Measurements from ENCODE around the gene ATL3. TPM values are rescaled to one million over a fixed set of nuclear protein-coding genes. Genes with fewer than 3 reads are reported as not detected.

The ATL3 gene
- total and polyA plus RNA-seq, 2 donors (not counting 3 experiments of a cell fraction or from before 2014, with no cell fraction given), result 21.7 to 70.2 TPM

DNA sequence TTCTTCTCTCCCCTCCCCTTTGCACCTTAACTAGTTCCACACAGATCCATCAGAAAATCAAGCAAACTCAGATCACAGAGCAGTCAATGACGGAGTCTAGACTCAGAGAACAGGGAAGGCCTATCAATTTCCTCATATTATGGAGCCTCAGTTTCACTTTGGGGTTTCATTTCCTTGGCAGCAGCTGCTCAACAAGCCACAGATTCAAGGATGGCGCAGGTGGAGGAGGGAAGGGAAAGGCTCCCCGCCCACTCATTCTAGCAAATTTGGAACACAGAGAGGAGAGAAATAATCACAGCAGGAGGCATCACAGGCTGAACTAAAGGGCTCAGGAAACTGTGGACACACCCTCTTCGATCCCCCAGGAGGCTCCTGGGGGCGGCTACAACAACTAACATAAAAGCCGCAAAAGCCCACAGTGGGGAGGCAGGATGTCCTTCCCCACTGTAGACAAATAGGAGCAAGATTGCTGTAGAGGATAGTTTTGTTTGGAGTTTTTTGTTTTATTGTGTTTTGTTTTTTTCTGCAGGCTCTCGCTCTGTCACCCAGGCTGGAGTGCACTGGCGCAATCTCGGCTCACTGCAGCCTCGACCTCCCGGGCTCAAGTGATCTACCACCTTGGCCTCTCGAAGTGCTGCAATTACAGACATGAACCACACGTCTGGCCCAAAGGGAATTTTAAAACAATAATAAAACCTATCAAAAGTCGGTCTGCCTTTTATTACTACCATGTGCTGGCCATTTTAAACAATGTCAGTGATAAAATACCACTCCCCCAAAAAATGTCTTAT lies 60.4 kb downstream of the ATL3 start:
- POLR2A ChIA-PET, result no interaction called here
- Histone ChIP-seq H3K9me3 (replicated peaks; ENCODE audit: control insufficient read depth, insufficient read depth, low read length) (no peaks in the 10 kb centered on the region), H3K79me2 (ENCODE audit: control insufficient read depth, insufficient read depth, low read length) (peaks cover 15% of the 10 kb centered on the region), H3K9me1 (replicated peaks; ENCODE audit: control insufficient read depth, extremely low read depth, insufficient read depth, low read length) (no peaks in the 10 kb centered on the region), H3K27me3 (ENCODE audit: control insufficient read depth in 2 of 2, insufficient read depth in 2 of 2, low read length in 2 of 2) (no peaks in the 10 kb centered on the region), H3K4me1 (ENCODE audit: control insufficient read depth, extremely low read depth, insufficient read depth, low read length) (peaks cover 23% of the 10 kb centered on the region), H3K36me3 (ENCODE audit: control insufficient read depth in 2 of 2, extremely low read depth in 1 of 2, insufficient read depth in 2 of 2, low read length in 2 of 2) (no peaks in the 10 kb centered on the region), H3K4me2 (ENCODE audit: insufficient read depth, low read length) (peak overlapping the region; percentile 72), H3K4me3 (replicated peaks in 1 of 3; ENCODE audit: insufficient read depth in 1 of 3, low read depth in 1 of 3, low read length in 3 of 3) (peak overlapping the region in 1 of 3 experiments; percentile 5), H2AFZ (ENCODE audit: low read depth, low read length) (peak overlapping the region; percentile 29), H3K27ac (ENCODE audit: insufficient read depth, low read depth, low read length) (no peak overlapping the region), H4K20me1 (replicated peaks; ENCODE audit: control insufficient read depth, extremely low read depth, insufficient read depth, low read length) (no peaks in the 10 kb centered on the region), H3K9ac (replicated peaks; ENCODE audit: extremely low read depth, insufficient read depth, low read length) (no peak overlapping the region)
- intact Hi-C loops (cut with micrococcal nuclease) (loop anchor here (10.0 kb wide), 1 partner anchor 706 kb away; no protein-coding TSS in a partner anchor), dilution Hi-C loops (cut with MboI; ENCODE audit: extremely low pct_ligation_motif_present, low sequenced_read_pairs) (no loop called here)
- FAIRE-seq (peak; percentile 12), DNase-seq (ENCODE audit: low read depth, low spot score) (no peak)
- TF ChIP-seq FOS (IDR thresholded peaks at IDR 0.05; ENCODE audit: borderline replicate concordance, insufficient read depth, low read length), result no peak
- no peak for TF ChIP-seq POLR2A (IDR thresholded peaks at IDR 0.05; ENCODE audit: low read depth, low read length)
- TF ChIP-seq POLR2AphosphoS5 (IDR thresholded peaks at IDR 0.05; ENCODE audit: insufficient read depth, low read depth, low read length), result no peak
- TF ChIP-seq, protein P1, sequence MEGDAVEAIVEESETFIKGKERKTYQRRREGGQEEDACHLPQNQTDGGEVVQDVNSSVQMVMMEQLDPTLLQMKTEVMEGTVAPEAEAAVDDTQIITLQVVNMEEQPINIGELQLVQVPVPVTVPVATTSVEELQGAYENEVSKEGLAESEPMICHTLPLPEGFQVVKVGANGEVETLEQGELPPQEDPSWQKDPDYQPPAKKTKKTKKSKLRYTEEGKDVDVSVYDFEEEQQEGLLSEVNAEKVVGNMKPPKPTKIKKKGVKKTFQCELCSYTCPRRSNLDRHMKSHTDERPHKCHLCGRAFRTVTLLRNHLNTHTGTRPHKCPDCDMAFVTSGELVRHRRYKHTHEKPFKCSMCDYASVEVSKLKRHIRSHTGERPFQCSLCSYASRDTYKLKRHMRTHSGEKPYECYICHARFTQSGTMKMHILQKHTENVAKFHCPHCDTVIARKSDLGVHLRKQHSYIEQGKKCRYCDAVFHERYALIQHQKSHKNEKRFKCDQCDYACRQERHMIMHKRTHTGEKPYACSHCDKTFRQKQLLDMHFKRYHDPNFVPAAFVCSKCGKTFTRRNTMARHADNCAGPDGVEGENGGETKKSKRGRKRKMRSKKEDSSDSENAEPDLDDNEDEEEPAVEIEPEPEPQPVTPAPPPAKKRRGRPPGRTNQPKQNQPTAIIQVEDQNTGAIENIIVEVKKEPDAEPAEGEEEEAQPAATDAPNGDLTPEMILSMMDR (IDR thresholded peaks at IDR 0.05; ENCODE audit: extremely low read depth in 1 of 2, insufficient read depth in 1 of 2, low read depth in 1 of 2, low read length in 2 of 2), result no peak
- no peak for TF ChIP-seq MAX (IDR thresholded peaks at IDR 0.05; ENCODE audit: insufficient read depth, insufficient read length)
- CTCF ChIA-PET, result no interaction called here
- BruUV-seq (replicated peaks), result no TSS peak

Measured in endothelial cell of umbilical vein (primary cell).